Fibroblast of skin of abdomen (primary cell): ENCODE results near the gene OTUB1. TPM values are rescaled to one million over a fixed set of nuclear protein-coding genes. Genes with fewer than 3 reads are reported as not detected.
"Not testable (repeated sequence)": the region's sequence is repeated elsewhere in the genome, so short reads cannot be mapped to it uniquely, and the experiment has no call there.

Experiments used
- DNase-seq: peaks from one replicate; pipeline ENCODE4 v3.0.0-alpha.2; 2013
- polyA plus RNA-seq, 2 experiments: library from polyadenylated mRNA; unstranded; fragments of 120-200 nt; gene quantifications; one replicate each; pipeline ENCODE4 v1.2.1, GENCODE V29; 2013; ENCODE audit not compliant: insufficient read length in 2 of 2

OTUB1 gene
- polyA plus RNA-seq (2013, experiment 1 of 2; ENCODE audit: insufficient read length): 85.8 TPM
- 87.5 TPM for polyA plus RNA-seq (2013, experiment 2 of 2; ENCODE audit: insufficient read length)

GRCh38 chr11:63986156-63986931, at the start of gene OTUB1:
Gene OTUB1, plus strand, starts transcription at chr11:63986438. Its CDS starts 19 bp downstream, at chr11:63986457.
- DNase-seq: peak; percentile 86

GRCh38 chr11:63937713-63938478, 48.3 kb upstream of the OTUB1 start:
- no peak for DNase-seq

GRCh38 chr11:63938479-63939396, 47.5 kb upstream of the OTUB1 start, which contains the start of gene NAA40:
Gene NAA40, plus strand, starts transcription at chr11:63939002. Its CDS starts 95 bp downstream, at chr11:63939097.
- DNase-seq: peak; percentile 95

- DNase-seq: no peak
Observed at GRCh38 chr11:63939397-63939891, 46.8 kb upstream of the OTUB1 start.

GRCh38 chr11:63940786-63941185, 45.5 kb upstream of the OTUB1 start:
- no peak for DNase-seq

- no peak for DNase-seq
Observed at GRCh38 chr11:63941901-63942300, 44.3 kb upstream of the OTUB1 start.

GRCh38 chr11:63942803-63943202, 43.4 kb upstream of the OTUB1 start:
- DNase-seq: no peak

GRCh38 chr11:63944987-63945386, 41.3 kb upstream of the OTUB1 start:
- no peak for DNase-seq

GRCh38 chr11:63945477-63946163, 40.6 kb upstream of the OTUB1 start:
- DNase-seq: peak; percentile 71

- DNase-seq: no peak
Observed at GRCh38 chr11:63951779-63952536, 34.3 kb upstream of the OTUB1 start.

GRCh38 chr11:63952570-63952969, 33.7 kb upstream of the OTUB1 start:
- no peak for DNase-seq

GRCh38 chr11:63958008-63958407, 28.2 kb upstream of the OTUB1 start:
- no peak for DNase-seq

GRCh38 chr11:63961608-63962412, 24.4 kb upstream of the OTUB1 start:
- peak; percentile 28 for DNase-seq

GRCh38 chr11:63963895-63964294, 22.3 kb upstream of the OTUB1 start:
- DNase-seq: not testable (repeated sequence)

GRCh38 chr11:63966444-63966843, 19.8 kb upstream of the OTUB1 start:
- no peak for DNase-seq

GRCh38 chr11:63969461-63969860, 16.8 kb upstream of the OTUB1 start:
- no peak for DNase-seq

GRCh38 chr11:63970902-63971301, 15.3 kb upstream of the OTUB1 start:
- no peak for DNase-seq

GRCh38 chr11:63973912-63974258, 12.4 kb upstream of the OTUB1 start:
- not testable (repeated sequence) for DNase-seq

GRCh38 chr11:63974259-63975143, 11.7 kb upstream of the OTUB1 start, which contains the start of gene COX8A:
Gene COX8A, plus strand, starts transcription at chr11:63974620. Its CDS starts 61 bp downstream, at chr11:63974681.
- DNase-seq: peak; percentile 100
